Measurements from ENCODE around the gene WBP2. TPM values are rescaled to one million over a fixed set of nuclear protein-coding genes. Genes with fewer than 3 reads are reported as not detected.

Gene WBP2
- polyA plus RNA-seq, 1 donor (not counting 4 experiments of a cell fraction or from before 2014, with no cell fraction given): 23.3 TPM

GRCh38 chr17:75813081-75814020 lies 41.8 kb downstream of the WBP2 start:
- no peak overlapping the region for H2AFZ ChIP-seq (ENCODE audit: control insufficient read depth, low read length)
- H3K79me2 ChIP-seq (ENCODE audit: control insufficient read depth, insufficient read depth, low read length): no peaks in the 10 kb centered on the region
- FAIRE-seq (no peak), DNase-seq (ENCODE audit: low read depth, low spot score) (no peak)
- H3K4me2 ChIP-seq (ENCODE audit: control insufficient read depth, extremely low read depth, insufficient read depth, low read depth, low read length): no peak overlapping the region
- no peak overlapping the region for H3K4me3 ChIP-seq (ENCODE audit: control insufficient read depth in 2 of 3, extremely low read depth in 1 of 3, insufficient read depth in 2 of 3, low read depth in 1 of 3, low read length in 3 of 3)
- no peaks in the 10 kb centered on the region for H3K27me3 ChIP-seq (ENCODE audit: control insufficient read depth, extremely low read depth, insufficient read depth, low read length)
- TF ChIP-seq EZH2 (IDR thresholded peaks at IDR 0.05; ENCODE audit: low read length) (no peak), CTCF (optimal IDR thresholded peaks at IDR 0.05 in 1 of 3, IDR thresholded peaks at IDR 0.05 in 1 of 3, conservative IDR thresholded peaks at IDR 0.05 in 1 of 3; ENCODE audit: extremely low read depth in 1 of 3, insufficient read depth in 2 of 3, low read length in 3 of 3) (no peak)
- H3K9me3 ChIP-seq (ENCODE audit: control insufficient read depth, low read depth, low read length): no peaks in the 10 kb centered on the region
- H3K9ac ChIP-seq (ENCODE audit: control insufficient read depth, extremely low read depth, insufficient read depth, low read length): no peak overlapping the region
- peaks cover 8 to 10% of the 10 kb centered on the region in 2 experiments for H3K36me3 ChIP-seq (ENCODE audit: control insufficient read depth in 2 of 2, extremely low read depth in 1 of 2, insufficient read depth in 2 of 2, low read length in 2 of 2)
- dilution Hi-C loops (cut with MboI; ENCODE audit: extremely low pct_ligation_motif_present, low sequenced_read_pairs): no loop called here
- H4K20me1 ChIP-seq (ENCODE audit: control insufficient read depth, extremely low read depth, insufficient read depth, low read length): no peaks in the 10 kb centered on the region
- H3K27ac ChIP-seq (ENCODE audit: control insufficient read depth, insufficient read depth, low read length): no peak overlapping the region
- peaks cover 31% of the 10 kb centered on the region for H3K4me1 ChIP-seq (ENCODE audit: control insufficient read depth, extremely low read depth, insufficient read depth, low read length)
- peaks cover 5% of the 10 kb centered on the region for H3K9me1 ChIP-seq (ENCODE audit: control insufficient read depth, extremely low read depth, insufficient read depth, low read length)

GRCh38 chr17:75812096-75813013 lies 42.8 kb downstream of the WBP2 start:
- TF ChIP-seq CTCF (optimal IDR thresholded peaks at IDR 0.05 in 1 of 3, IDR thresholded peaks at IDR 0.05 in 1 of 3, conservative IDR thresholded peaks at IDR 0.05 in 1 of 3; ENCODE audit: extremely low read depth in 1 of 3, insufficient read depth in 2 of 3, low read length in 3 of 3) (no peak), EZH2 (IDR thresholded peaks at IDR 0.05; ENCODE audit: low read length) (no peak)
- FAIRE-seq (no peak), DNase-seq (ENCODE audit: low read depth, low spot score) (no peak)
- Histone ChIP-seq H3K4me1 (ENCODE audit: control insufficient read depth, extremely low read depth, insufficient read depth, low read length) (peaks cover 34% of the 10 kb centered on the region), H3K9me1 (ENCODE audit: control insufficient read depth, extremely low read depth, insufficient read depth, low read length) (peaks cover 5% of the 10 kb centered on the region), H4K20me1 (ENCODE audit: control insufficient read depth, extremely low read depth, insufficient read depth, low read length) (no peaks in the 10 kb centered on the region), H3K36me3 (ENCODE audit: control insufficient read depth in 2 of 2, extremely low read depth in 1 of 2, insufficient read depth in 2 of 2, low read length in 2 of 2) (peaks cover 6 to 8% of the 10 kb centered on the region in 2 experiments), H3K9ac (ENCODE audit: control insufficient read depth, extremely low read depth, insufficient read depth, low read length) (no peak overlapping the region), H3K4me2 (ENCODE audit: control insufficient read depth, extremely low read depth, insufficient read depth, low read depth, low read length) (no peak overlapping the region), H3K27ac (ENCODE audit: control insufficient read depth, insufficient read depth, low read length) (no peak overlapping the region), H3K27me3 (ENCODE audit: control insufficient read depth, extremely low read depth, insufficient read depth, low read length) (no peaks in the 10 kb centered on the region), H3K9me3 (ENCODE audit: control insufficient read depth, low read depth, low read length) (no peaks in the 10 kb centered on the region), H3K4me3 (ENCODE audit: control insufficient read depth in 2 of 3, extremely low read depth in 1 of 3, insufficient read depth in 2 of 3, low read depth in 1 of 3, low read length in 3 of 3) (no peak overlapping the region), H3K79me2 (ENCODE audit: control insufficient read depth, insufficient read depth, low read length) (no peaks in the 10 kb centered on the region), H2AFZ (ENCODE audit: control insufficient read depth, low read length) (no peak overlapping the region)
- dilution Hi-C loops (cut with MboI; ENCODE audit: extremely low pct_ligation_motif_present, low sequenced_read_pairs): no loop called here

Data from keratinocyte (primary cell).